HepG2 (cell line): ENCODE measurements around the gene CCDC157. TPM values are rescaled to one million over a fixed set of nuclear protein-coding genes. Genes with fewer than 3 reads are reported as not detected.

Experiments used
- ATAC-seq: fragments of 200-7000 bp; cut with Tn5 transposase; 3 replicates; pipeline ENCODE4 v1.9.1; 2020; ENCODE audit warnings: mild to moderate bottlenecking, moderate library complexity
- BruUV-seq: library from RNA; stranded (reverse); fragments of 400-500 nt; replicated peaks from 2 replicates; lab custom pipeline; 2021; lab: Mats Ljungman, UMichigan
- CTCF ChIA-PET: fragments of 300-600 bp; formaldehyde crosslinking; extraction: SDS; loops from one replicate; lab custom pipeline; 2021; ENCODE audit warnings: low total read pairs, inconsistent platforms, low intra/inter-chr PET ratio; lab: Yijun Ruan, JAX
- POLR2A ChIA-PET: fragments of 350-600 bp; sonication (Branson Sonifier 250); formaldehyde crosslinking; loops from one replicate; lab custom pipeline; 2020; ENCODE audit warnings: antibody characterized with exemption, inconsistent platforms; lab: Yijun Ruan, JAX
- DNase-seq: peaks from one replicate; pipeline ENCODE4 v3.0.0-alpha.2; 2015; ENCODE audit warnings: low spot score
- FAIRE-seq: peaks from 3 replicates; lab custom pipeline; 2011; peaks lifted over from hg19 to GRCh38; lab: Jason Lieb, UNC
- H2AFZ ChIP-seq: one replicate; pipeline ENCODE4 v1.6.1; 2011; ENCODE audit warnings: low read length, inconsistent platforms
- H3K27ac ChIP-seq: fragments of 300-600 bp; 3 replicates; pipeline ENCODE4 v1.8.0; 2011; ENCODE audit warnings: mixed run types, mild to moderate bottlenecking, mixed read lengths, low read length, inconsistent platforms; ENCODE audit not compliant: insufficient read depth; ENCODE audit errors: extremely low read length
- H3K27me3 ChIP-seq, 2 experiments: fragments of 200-600 bp in 1 of 2; 2 replicates in 1 of 2; 3 replicates in 1 of 2; pipeline versions ENCODE4 v1.6.0 to v1.8.0; 2011; ENCODE audit warnings: low read length in 2 of 2, mild to moderate bottlenecking in 2 of 2, moderate library complexity in 2 of 2, inconsistent platforms in 1 of 2; ENCODE audit not compliant: insufficient read depth in 2 of 2, control insufficient read depth in 1 of 2
- H3K36me3 ChIP-seq, 2 experiments: fragments of 200-600 bp in 1 of 2; replicated peaks in 1 of 2; 2 replicates in 1 of 2; 3 replicates in 1 of 2; pipeline versions ENCODE4 v1.5.1 to v1.8.0; 2011; ENCODE audit warnings: low read length in 2 of 2, inconsistent platforms in 1 of 2; ENCODE audit not compliant: insufficient read depth in 2 of 2, control insufficient read depth in 1 of 2
- H3K4me1 ChIP-seq: 2 replicates; pipeline ENCODE4 v1.5.1; 2012; ENCODE audit warnings: low read length, inconsistent platforms; ENCODE audit not compliant: insufficient read depth
- H3K4me2 ChIP-seq: 2 replicates; pipeline ENCODE4 v1.6.0; 2011; ENCODE audit warnings: low read depth, low read length, inconsistent platforms
- H3K4me3 ChIP-seq, 3 experiments: fragments of 200-600 bp in 1 of 3; sonication (generic), shearing (Covaris generic) in 1 of 3; replicated peaks in 1 of 3; 2 replicates each; pipeline ENCODE4 v1.5.1; 2011 to 2016; ENCODE audit warnings: low read length in 3 of 3, inconsistent platforms in 2 of 3, low read depth in 2 of 3, mild to moderate bottlenecking in 2 of 3, control low read depth in 1 of 3, mixed read lengths in 1 of 3; ENCODE audit not compliant: insufficient read depth in 1 of 3
- H3K79me2 ChIP-seq: one replicate; pipeline ENCODE4 v1.6.1; 2011; ENCODE audit warnings: low read length, inconsistent platforms; ENCODE audit not compliant: insufficient read depth
- H3K9ac ChIP-seq: 2 replicates; pipeline ENCODE4 v1.6.0; 2011; ENCODE audit warnings: mild to moderate bottlenecking, low read depth, low read length, inconsistent platforms; ENCODE audit not compliant: insufficient read depth
- H3K9me3 ChIP-seq: 2 replicates; pipeline ENCODE4 v1.5.1; 2012; ENCODE audit warnings: mild to moderate bottlenecking, low read length
- H4K20me1 ChIP-seq: 2 replicates; pipeline ENCODE4 v1.6.0; 2011; ENCODE audit warnings: inconsistent platforms, mild to moderate bottlenecking, low read length, moderate library complexity; ENCODE audit not compliant: insufficient read depth
- ARNTL ChIP-seq: sonication (generic); formaldehyde crosslinking; IDR thresholded peaks from 2 replicates; pipeline ENCODE4 v1.4.0; 2020; ENCODE audit warnings: mild to moderate bottlenecking, missing genetic modification reagents
- ATF5 ChIP-seq: sonication (generic); formaldehyde crosslinking; IDR thresholded peaks from 2 replicates; pipeline ENCODE4 v1.4.0; 2020; ENCODE audit warnings: mild to moderate bottlenecking, low read depth, missing genetic modification reagents
- TARDBP ChIP-seq: sonication (generic); formaldehyde crosslinking; IDR thresholded peaks from 2 replicates; pipeline ENCODE4 v1.8.0; 2022; ENCODE audit warnings: mild to moderate bottlenecking, missing genetic modification reagents
- TBL1XR1 ChIP-seq: fragments of 150-350 bp; IDR thresholded peaks from 2 replicates; pipeline ENCODE4 v1.6.1; 2014; ENCODE audit warnings: borderline replicate concordance, low read length; ENCODE audit not compliant: partially characterized antibody
- TOPORS ChIP-seq: sonication (generic); formaldehyde crosslinking; IDR thresholded peaks from 2 replicates; pipeline ENCODE4 v1.8.0; 2023; ENCODE audit warnings: mild to moderate bottlenecking, missing genetic modification reagents
- ZBTB7B ChIP-seq: sonication (generic); formaldehyde crosslinking; IDR thresholded peaks from 2 replicates; pipeline ENCODE4 v1.4.0; 2020; ENCODE audit warnings: missing genetic modification reagents
- ZFX ChIP-seq: sonication (generic); formaldehyde crosslinking; IDR thresholded peaks from 2 replicates; pipeline ENCODE4 v1.4.0; 2020; ENCODE audit warnings: mild to moderate bottlenecking, low read depth, missing genetic modification reagents, moderate library complexity
- ZNF280B ChIP-seq: sonication (generic); formaldehyde crosslinking; IDR thresholded peaks from 2 replicates; pipeline ENCODE4 v1.5.0; 2020; ENCODE audit warnings: missing genetic modification reagents, mild to moderate bottlenecking, borderline replicate concordance
- ZNF567 ChIP-seq: sonication (generic); formaldehyde crosslinking; IDR thresholded peaks from 2 replicates; pipeline ENCODE4 v1.8.1; 2023; ENCODE audit warnings: mild to moderate bottlenecking, missing genetic modification reagents, borderline replicate concordance
- WGBS: methylation state at CpG from one replicate; pipeline ENCODE4 v1.1.6; 2017; ENCODE audit warnings: low lambda C conversion rate; 5-methylcytosine and 5-hydroxymethylcytosine counted together
- in situ Hi-C: cut with HindIII; loops from 2 replicates; pipeline ENCODE4 v1.10.0; 2017; ENCODE audit warnings: low pct_unique_long_range_greater_than_20kb; ENCODE audit not compliant: extremely low pct_ligation_motif_present
- intact Hi-C: fragments of 100-400 bp; cut with micrococcal nuclease; formaldehyde crosslinking; loops from one replicate; pipeline ENCODE4 v1.10.0; 2022; ENCODE audit not compliant: unreplicated experiment
- polyA plus RNA-seq, 8 experiments: library from polyadenylated mRNA; depleted of rRNA in 3 of 8; stranded (reverse) in 7 of 8; unstranded in 1 of 8; fragments of >200 nt; fragmentation: Illumina TruSeq in 4 of 8; extraction: Trizol in 4 of 8; gene quantifications; 2 replicates each; pipeline versions ENCODE4 v1.2.1 to v1.2.3, GENCODE V29; 2011 to 2016; ENCODE audit warnings: low read depth in 4 of 8, missing spikeins in 1 of 8, mixed read lengths in 1 of 8; ENCODE audit not compliant: insufficient read depth in 1 of 8
- total RNA-seq, 5 experiments: library from RNA; depleted of rRNA; stranded (reverse); fragments of >200 nt; fragmentation: Illumina TruSeq; extraction: Trizol; gene quantifications; 2 replicates each; pipeline ENCODE4 v1.2.3, GENCODE V29; 2016; ENCODE audit warnings: low read depth in 1 of 5

CCDC157 gene
- total and polyA plus RNA-seq, 2 of the 13 experiments (the other 11 are each of a cell fraction or from before 2014, with no cell fraction given): 1.4 to 1.6 TPM

- Histone ChIP-seq H3K79me2 (no peaks in the 10 kb centered on the region), H3K9me3 (no peaks in the 10 kb centered on the region), H3K27ac (no peak overlapping the region), H2AFZ (no peak overlapping the region), H3K27me3 (no peaks in the 10 kb centered on the region), H3K36me3 (peaks cover 49 to 89% of the 10 kb centered on the region in 2 experiments), H3K4me1 (peaks cover 20% of the 10 kb centered on the region), H3K4me3 (no peak overlapping the region), H3K9ac (no peak overlapping the region), H4K20me1 (no peaks in the 10 kb centered on the region; the same call in 1 of the 2 replicates), H3K4me2 (no peak overlapping the region)
- ATAC-seq (no peak), FAIRE-seq (no peak), DNase-seq (no peak)
- BruUV-seq: no TSS peak
- ChIA-PET POLR2A (interaction anchor here (0.6 to 2.3 kb wide), 3 partner anchors 10 to 499 kb away, joined by 3 to 11 read pairs (median 4); partner anchors contain the start of genes ASCC2, CCDC157, SF3A1 and TBC1D10A), CTCF (no interaction called here)
- intact Hi-C loops (no loop called here), in situ Hi-C loops (no loop called here)
- 97% methylated on average over 4 of the region's 4 CpGs for WGBS
- TF ChIP-seq ZFX (CRISPR knock-in tag) (no peak), ZNF567 (CRISPR knock-in tag) (no peak), TARDBP (CRISPR knock-in tag) (no peak), ZNF280B (no peak), TBL1XR1 (no peak), TOPORS (CRISPR knock-in tag) (no peak), ARNTL (no peak), ATF5 (CRISPR knock-in tag) (no peak), ZBTB7B (CRISPR knock-in tag) (no peak)
Observed at GRCh38 chr22:30336752-30337460, 19.9 kb upstream of the CCDC157 start.
